Spleen (tissue), 11 donors: Measurements from ENCODE around the gene SLC23A3. TPM values are rescaled to one million over a fixed set of nuclear protein-coding genes. Genes with fewer than 3 reads are reported as not detected.

ENCODE experiments used
- DNase-seq: peaks from one replicate; pipeline ENCODE4 v3.0.0-alpha.2; 2020
- H3K27ac ChIP-seq, 8 donors: fragments of 200-600 bp; sonication (generic) in 7 of 8; 1 replicate in 4 of 8; 2 replicates in 4 of 8; pipeline versions ENCODE4 v1.5.0 to v1.8.0; 2016 to 2021; ENCODE audit warnings: inconsistent platforms in 4 of 8, mild to moderate bottlenecking in 4 of 8, moderate library complexity in 1 of 8
- H3K27me3 ChIP-seq, 7 donors: fragments of 200-600 bp; sonication (generic) in 6 of 7; replicated peaks in 1 of 7; 1 replicate in 4 of 7; 2 replicates in 3 of 7; pipeline versions ENCODE4 v1.5.0 to v1.8.0; 2016 to 2021; ENCODE audit warnings: inconsistent platforms in 3 of 7, mild to moderate bottlenecking in 1 of 7
- H3K36me3 ChIP-seq, 6 donors: fragments of 200-600 bp; sonication (generic) in 5 of 6; 1 replicate in 4 of 6; 2 replicates in 2 of 6; pipeline versions ENCODE4 v1.5.0 to v1.8.0; 2016 to 2021; ENCODE audit warnings: inconsistent platforms in 2 of 6
- H3K4me1 ChIP-seq, 6 donors: fragments of 200-600 bp; sonication (generic) in 5 of 6; 1 replicate in 3 of 6; 2 replicates in 3 of 6; pipeline versions ENCODE4 v1.5.0 to v1.8.0; 2016 to 2021; ENCODE audit warnings: inconsistent platforms in 3 of 6
- H3K4me3 ChIP-seq, 8 donors: fragments of 200-600 bp; sonication (generic) in 7 of 8; 1 replicate in 4 of 8; 2 replicates in 4 of 8; pipeline versions ENCODE4 v1.5.0 to v1.8.0; 2016 to 2021; ENCODE audit warnings: inconsistent platforms in 4 of 8, mild to moderate bottlenecking in 4 of 8, moderate library complexity in 2 of 8
- H3K9me3 ChIP-seq, 8 donors: fragments of 200-600 bp; sonication (generic) in 7 of 8; 1 replicate in 4 of 8; 2 replicates in 4 of 8; pipeline versions ENCODE4 v1.5.0 to v1.8.0; 2016 to 2021; ENCODE audit warnings: inconsistent platforms in 4 of 8
- CTCF ChIP-seq, 11 experiments: fragments of 200-600 bp in 7 of 11; fragments of 450-650 bp in 4 of 11; sonication (generic) in 4 of 11; IDR thresholded peaks in 8 of 11; conservative IDR thresholded peaks in 3 of 11; 1 replicate in 7 of 11; 2 replicates in 4 of 11; pipeline versions ENCODE4 v1.4.0 to v1.8.0; 2016 to 2021; ENCODE audit warnings: antibody characterized with exemption in 11 of 11, inconsistent platforms in 4 of 11, mild to moderate bottlenecking in 1 of 11
- POLR2A ChIP-seq, 3 donors: fragments of 450-650 bp; IDR thresholded peaks; one replicate each; pipeline ENCODE4 v1.5.1; 2017; ENCODE audit warnings: antibody characterized with exemption in 3 of 3, mild to moderate bottlenecking in 1 of 3
- POLR2AphosphoS5 ChIP-seq, 3 donors: sonication (generic); formaldehyde crosslinking; IDR thresholded peaks; one replicate each; pipeline ENCODE4 v1.5.1; 2017; ENCODE audit warnings: antibody characterized with exemption in 3 of 3
- WGBS, 5 donors: extraction: QIAGEN DNeasy Blood & Tissue Kit in 3 of 5; methylation state at CpG; one replicate each; pipeline versions ENCODE4 v1.1.5 to v1.1.7; 2013 to 2018; 5-methylcytosine and 5-hydroxymethylcytosine counted together
- intact Hi-C: fragments of 100-400 bp; cut with DNase I; formaldehyde crosslinking; loops from one replicate; pipeline ENCODE4 v1.15.0; 2023; ENCODE audit warnings: low total_unique reads
- polyA plus RNA-seq, 3 donors: library from polyadenylated mRNA; stranded (reverse); fragments of 200-250 nt; gene quantifications; one replicate each; pipeline ENCODE4 v1.2.1, GENCODE V29; 2013
- total RNA-seq, 7 donors: library from RNA; depleted of rRNA in 3 of 7; stranded (reverse); fragments of >200 nt in 3 of 7; fragmentation: NEBNext Ultra II Directional in 4 of 7; extraction: Animal tissue kit (Norgen Biotek cat#: 25700) in 4 of 7; gene quantifications; one replicate each; pipeline versions ENCODE4 v1.1.0 to v1.2.1, GENCODE V29; 2016 to 2021
- donor health status: healthy with polysubstance abuse.
- donor health status: DM: no; HTN: no; CAD: no; lungs with moderate emphysema.
- donor health status: DM: no; HTN: no; CAD: no.
- donor health status: Bipolar disorder and iron deficiency.
- donor health status: healthy.
- donor health status: DM: no; HTN: no; CAD: no.
- donor health status: DM: yes; HTN: yes; CAD: no.

SLC23A3 gene
- total and polyA plus RNA-seq, 10 donors: 1.2 to 5.0 (median 3.0) TPM

DNA sequence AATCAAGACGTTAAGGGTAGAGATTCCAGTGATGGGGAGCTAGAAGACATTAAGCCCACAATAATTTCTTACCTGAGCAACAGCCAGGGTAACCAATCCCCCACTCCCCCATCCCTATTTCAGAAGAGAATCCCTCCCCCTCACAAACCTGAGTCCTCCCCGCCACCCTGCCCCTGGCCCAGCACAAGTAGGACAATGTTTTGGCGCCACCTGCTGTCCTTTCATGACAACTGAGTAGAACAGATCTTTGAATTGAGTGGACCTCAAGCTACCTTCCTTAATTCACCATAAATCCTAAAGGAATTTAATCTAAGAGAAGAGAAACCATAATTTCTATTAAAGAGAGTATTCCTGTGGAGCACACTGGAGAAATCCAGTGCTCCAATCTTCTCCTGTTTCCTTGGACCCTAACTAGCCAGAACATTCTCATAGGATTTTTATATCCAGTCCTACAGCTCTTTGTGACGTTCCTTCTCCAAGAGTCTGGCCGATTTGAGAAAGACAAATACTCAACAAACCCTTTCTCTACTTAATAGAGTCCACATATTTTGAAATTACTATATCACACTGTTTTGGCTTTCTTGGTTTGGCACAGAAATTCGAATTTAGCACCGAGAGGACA lies 50.3 kb downstream of the SLC23A3 start:
- H3K9me3 ChIP-seq: no peaks in the 10 kb centered on the region
- peaks cover 0 to 14% (median 0%) of the 10 kb centered on the region in 6 donors for H3K36me3 ChIP-seq
- WGBS, 5 donors: 61 to 69% (median 64%) methylated on average over 7 of the region's 7 CpGs
- DNase-seq: peak; percentile 83
- no peak overlapping the region for H3K4me3 ChIP-seq
- H3K27ac ChIP-seq: no peak overlapping the region
- intact Hi-C loops: loop anchor here (10.0 kb wide), 1 partner anchor 65 kb away; no protein-coding TSS in a partner anchor
- H3K27me3 ChIP-seq: no peaks in the 10 kb centered on the region
- TF ChIP-seq POLR2AphosphoS5 (IDR thresholded peaks at IDR 0.05): no peak
- no peak for TF ChIP-seq POLR2A (IDR thresholded peaks at IDR 0.05)
- TF ChIP-seq CTCF (IDR thresholded peaks at IDR 0.05 in 8 of 11, conservative IDR thresholded peaks at IDR 0.05 in 3 of 11): peak in 10 of 11 experiments; percentile 29 to 68 (median 60)
- H3K4me1 ChIP-seq: peaks cover 0 to 8% (median 0%) of the 10 kb centered on the region in 6 donors

DNA sequence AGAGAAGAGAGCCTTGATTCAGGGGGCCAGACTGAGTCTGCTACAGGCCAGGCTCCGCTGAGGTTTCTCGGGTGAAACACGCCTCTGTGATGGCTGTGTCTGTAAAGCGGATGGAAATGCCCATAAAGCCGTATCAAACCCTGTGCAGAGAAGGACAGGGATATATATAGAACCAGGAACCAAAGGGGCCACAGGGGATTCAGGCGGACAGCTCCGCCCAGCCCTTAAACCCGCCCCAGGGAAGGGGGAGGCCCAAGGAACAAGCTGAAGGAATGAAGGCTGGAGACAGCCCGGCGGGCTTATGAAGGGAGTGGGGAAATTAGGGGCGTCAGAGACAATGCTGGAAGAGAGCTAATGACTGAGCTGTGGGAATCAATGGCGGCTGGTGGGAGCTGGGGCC lies 51.3 kb downstream of the SLC23A3 start:
- TF ChIP-seq POLR2AphosphoS5 (IDR thresholded peaks at IDR 0.05): no peak
- TF ChIP-seq CTCF (IDR thresholded peaks at IDR 0.05 in 8 of 11, conservative IDR thresholded peaks at IDR 0.05 in 3 of 11): no peak
- no peak for TF ChIP-seq POLR2A (IDR thresholded peaks at IDR 0.05)
- no peak for DNase-seq
- H3K27me3 ChIP-seq: no peaks in the 10 kb centered on the region
- no peaks in the 10 kb centered on the region for H3K9me3 ChIP-seq
- H3K4me1 ChIP-seq: no peaks in the 10 kb centered on the region
- WGBS, 5 donors: 76 to 84% (median 83%) methylated on average over 12 of the region's 12 CpGs
- no peak overlapping the region for H3K27ac ChIP-seq
- no peak overlapping the region for H3K4me3 ChIP-seq
- H3K36me3 ChIP-seq: peaks cover 0 to 14% (median 0%) of the 10 kb centered on the region in 6 donors
- intact Hi-C loops: loop anchor here (10.0 kb wide), 1 partner anchor 64 kb away; no protein-coding TSS in a partner anchor

- no peak for DNase-seq
- intact Hi-C loops: loop anchor here (10.0 kb wide), 1 partner anchor 62 kb away; no protein-coding TSS in a partner anchor
- Histone ChIP-seq H3K27me3 (no peaks in the 10 kb centered on the region), H3K27ac (no peak overlapping the region), H3K4me3 (no peak overlapping the region), H3K9me3 (no peaks in the 10 kb centered on the region), H3K4me1 (no peaks in the 10 kb centered on the region), H3K36me3 (peaks cover 0 to 16% (median 0%) of the 10 kb centered on the region in 6 donors)
- WGBS, 5 donors: 88 to 95% (median 90%) methylated on average over 8 of the region's 8 CpGs
- TF ChIP-seq POLR2A (IDR thresholded peaks at IDR 0.05): no peak
- TF ChIP-seq CTCF (IDR thresholded peaks at IDR 0.05 in 8 of 11, conservative IDR thresholded peaks at IDR 0.05 in 3 of 11): no peak
- TF ChIP-seq POLR2AphosphoS5 (IDR thresholded peaks at IDR 0.05): no peak
These were observed 52.8 kb downstream of the SLC23A3 start for GRCh38 chr2:219116776-219117646.
